Measurements from ENCODE around the gene CADM1. TPM values are rescaled to one million over a fixed set of nuclear protein-coding genes. Genes with fewer than 3 reads are reported as not detected.

Gene CADM1
- 10 to 100 TPM; 17.1 to 49.8 (median 30.7) TPM for total RNA-seq

DNA sequence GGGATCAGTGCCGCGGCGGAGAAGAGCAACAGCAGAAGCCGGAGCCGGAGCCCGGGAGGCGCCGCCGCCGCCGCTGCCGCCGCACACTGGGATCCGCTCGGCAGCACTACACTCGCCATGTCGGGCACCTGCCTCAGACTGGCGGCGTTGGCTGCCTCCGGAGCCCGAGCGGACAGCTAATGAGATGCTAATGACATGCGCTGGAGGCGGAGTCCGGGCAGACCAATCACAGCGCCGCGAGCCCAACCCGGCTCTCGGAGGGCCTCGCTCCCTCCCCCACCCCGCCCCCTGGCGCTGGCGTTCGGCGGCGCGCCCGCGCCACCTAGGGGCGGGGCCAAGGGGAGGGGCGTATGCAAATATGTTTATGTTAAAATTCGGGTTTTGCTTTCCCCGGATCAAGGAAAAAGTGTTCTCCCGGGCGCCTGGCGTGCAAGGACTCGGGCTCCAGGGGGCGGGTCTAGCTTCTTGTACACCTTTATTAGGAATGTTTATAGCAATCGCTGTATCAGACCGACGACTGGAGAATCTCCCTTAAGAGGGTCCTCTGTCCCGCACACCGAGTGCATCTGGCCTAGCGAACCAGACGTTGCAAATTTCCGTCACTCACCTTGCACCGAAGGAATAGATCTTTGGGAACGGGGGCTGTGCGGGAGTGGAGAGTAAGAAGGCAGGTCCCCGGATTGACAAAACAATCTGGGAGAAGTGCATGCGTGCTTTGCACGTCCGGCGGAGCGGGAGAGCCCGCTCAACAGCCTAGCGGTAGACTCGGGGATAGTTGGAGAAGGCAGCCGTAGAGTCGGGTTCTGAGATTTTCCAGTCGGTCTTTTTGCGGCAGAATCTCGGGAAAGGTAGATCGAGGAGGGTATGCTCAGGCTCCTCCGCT, at the start of gene CADM1:
CADM1 (minus strand) TSS at position 140 of the 883 bp plus-strand sequence.
- peak; percentile 73 to 79 for DNase-seq (ENCODE audit: low spot score in 2 of 2)
- H3K36me3 ChIP-seq = no peaks in the 10 kb centered on the region
- H3K9me3 ChIP-seq = no peaks in the 10 kb centered on the region
- peak within 1 kb of the TSS; percentile 76 to 89 (median 84) for H3K27ac ChIP-seq
- H3K27me3 ChIP-seq = peaks cover 0 to 23% of the 10 kb centered on the region in 2 donors
- 1 to 2% methylated on average over 33 to 60 of the region's 76 CpGs for WGBS, 2 donors
- peak within 1 kb of the TSS; percentile 50 to 62 (median 60) for H3K4me3 ChIP-seq
- peaks cover 0 to 46% (median 8%) of the 10 kb centered on the region in 4 donors for H3K4me1 ChIP-seq
- TF ChIP-seq EP300 (IDR thresholded peaks at IDR 0.05) (peak; percentile 25 to 98), POLR2A (IDR thresholded peaks at IDR 0.05) (peak; percentile 82 to 96)
- TF ChIP-seq, protein P1, sequence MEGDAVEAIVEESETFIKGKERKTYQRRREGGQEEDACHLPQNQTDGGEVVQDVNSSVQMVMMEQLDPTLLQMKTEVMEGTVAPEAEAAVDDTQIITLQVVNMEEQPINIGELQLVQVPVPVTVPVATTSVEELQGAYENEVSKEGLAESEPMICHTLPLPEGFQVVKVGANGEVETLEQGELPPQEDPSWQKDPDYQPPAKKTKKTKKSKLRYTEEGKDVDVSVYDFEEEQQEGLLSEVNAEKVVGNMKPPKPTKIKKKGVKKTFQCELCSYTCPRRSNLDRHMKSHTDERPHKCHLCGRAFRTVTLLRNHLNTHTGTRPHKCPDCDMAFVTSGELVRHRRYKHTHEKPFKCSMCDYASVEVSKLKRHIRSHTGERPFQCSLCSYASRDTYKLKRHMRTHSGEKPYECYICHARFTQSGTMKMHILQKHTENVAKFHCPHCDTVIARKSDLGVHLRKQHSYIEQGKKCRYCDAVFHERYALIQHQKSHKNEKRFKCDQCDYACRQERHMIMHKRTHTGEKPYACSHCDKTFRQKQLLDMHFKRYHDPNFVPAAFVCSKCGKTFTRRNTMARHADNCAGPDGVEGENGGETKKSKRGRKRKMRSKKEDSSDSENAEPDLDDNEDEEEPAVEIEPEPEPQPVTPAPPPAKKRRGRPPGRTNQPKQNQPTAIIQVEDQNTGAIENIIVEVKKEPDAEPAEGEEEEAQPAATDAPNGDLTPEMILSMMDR (IDR thresholded peaks at IDR 0.05) = peak; percentile 56 to 92 (median 65)

DNA sequence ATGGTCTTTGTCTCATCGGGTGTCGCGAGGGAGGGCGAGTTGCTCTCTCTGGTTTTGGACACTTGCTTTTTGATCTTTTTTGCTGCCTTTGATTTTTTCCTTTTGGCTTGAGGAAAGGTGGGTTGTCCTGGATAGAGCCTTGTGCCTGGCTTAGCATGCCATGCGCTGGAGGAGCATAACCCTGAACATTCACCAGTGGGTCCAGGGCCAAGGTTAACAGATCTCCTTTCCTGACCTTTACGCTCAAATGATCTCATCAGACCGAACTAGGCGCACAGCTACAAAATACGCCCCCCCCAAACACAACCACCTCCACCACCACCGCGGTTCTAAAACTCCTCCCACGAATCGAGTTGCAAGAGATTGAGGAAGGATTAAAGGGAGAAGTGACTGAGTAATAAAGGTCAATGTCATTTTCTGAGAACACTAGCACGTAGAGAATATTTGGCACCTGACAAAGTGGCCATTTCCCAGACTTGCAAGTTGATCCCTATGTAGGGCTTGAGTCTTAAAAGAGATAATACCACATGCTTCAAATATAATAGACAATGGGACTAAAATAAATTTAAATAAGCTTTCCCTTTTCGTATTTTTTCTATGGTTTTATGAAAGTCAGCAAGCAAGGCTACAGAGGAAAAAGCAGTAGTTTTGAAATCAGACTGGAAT, 48.7 kb upstream of the CADM1 start:
- Histone ChIP-seq H3K27ac (no peak overlapping the region), H3K4me3 (no peak overlapping the region), H3K4me1 (no peaks in the 10 kb centered on the region), H3K27me3 (no peaks in the 10 kb centered on the region), H3K36me3 (no peaks in the 10 kb centered on the region), H3K9me3 (no peaks in the 10 kb centered on the region)
- TF ChIP-seq EP300 (IDR thresholded peaks at IDR 0.05) = no peak
- TF ChIP-seq POLR2A (IDR thresholded peaks at IDR 0.05) = no peak
- TF ChIP-seq, protein P1 (IDR thresholded peaks at IDR 0.05) = no peak
- WGBS, 2 donors = 80 to 89% methylated on average over 15 of the region's 15 CpGs
- DNase-seq (ENCODE audit: low spot score in 2 of 2) = no peak

DNA sequence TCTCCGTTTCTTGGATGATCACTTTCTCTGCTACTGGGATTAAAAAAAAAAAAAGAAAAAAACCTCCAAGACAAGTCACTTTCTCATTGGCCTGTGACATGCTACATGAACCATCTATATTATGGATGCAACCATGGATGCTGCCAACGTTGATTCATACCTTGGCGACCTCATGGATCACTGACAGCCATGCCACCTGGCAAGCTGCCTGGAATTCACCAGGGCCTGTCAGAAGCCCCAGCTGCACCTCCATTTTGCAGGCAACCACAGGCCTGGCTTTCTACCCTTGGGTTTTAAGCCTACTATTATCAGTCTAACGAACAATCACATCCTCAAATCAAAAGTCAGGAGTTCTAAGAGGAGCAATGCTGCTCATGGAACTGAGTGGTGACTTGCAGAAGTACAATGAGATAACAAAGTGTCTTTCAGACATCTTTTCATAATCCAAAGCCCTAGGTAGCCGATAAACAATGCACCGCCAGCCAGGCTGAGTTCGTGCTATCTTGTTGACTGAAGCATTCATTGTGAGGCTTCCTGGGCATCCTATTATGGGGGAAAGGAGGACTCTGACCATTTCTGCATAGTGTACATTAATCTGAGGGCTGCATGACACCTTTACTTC, 48.0 kb upstream of the CADM1 start:
- no peaks in the 10 kb centered on the region for H3K36me3 ChIP-seq
- no peaks in the 10 kb centered on the region for H3K4me1 ChIP-seq
- H3K27ac ChIP-seq = no peak overlapping the region
- H3K4me3 ChIP-seq = no peak overlapping the region
- TF ChIP-seq, protein P1 (IDR thresholded peaks at IDR 0.05) = no peak
- TF ChIP-seq POLR2A (IDR thresholded peaks at IDR 0.05) (no peak), EP300 (IDR thresholded peaks at IDR 0.05) (no peak)
- WGBS, 2 donors = 87 to 90% methylated on average over 7 of the region's 7 CpGs
- no peak for DNase-seq (ENCODE audit: low spot score in 2 of 2)
- no peaks in the 10 kb centered on the region for H3K27me3 ChIP-seq
- no peaks in the 10 kb centered on the region for H3K9me3 ChIP-seq

DNA sequence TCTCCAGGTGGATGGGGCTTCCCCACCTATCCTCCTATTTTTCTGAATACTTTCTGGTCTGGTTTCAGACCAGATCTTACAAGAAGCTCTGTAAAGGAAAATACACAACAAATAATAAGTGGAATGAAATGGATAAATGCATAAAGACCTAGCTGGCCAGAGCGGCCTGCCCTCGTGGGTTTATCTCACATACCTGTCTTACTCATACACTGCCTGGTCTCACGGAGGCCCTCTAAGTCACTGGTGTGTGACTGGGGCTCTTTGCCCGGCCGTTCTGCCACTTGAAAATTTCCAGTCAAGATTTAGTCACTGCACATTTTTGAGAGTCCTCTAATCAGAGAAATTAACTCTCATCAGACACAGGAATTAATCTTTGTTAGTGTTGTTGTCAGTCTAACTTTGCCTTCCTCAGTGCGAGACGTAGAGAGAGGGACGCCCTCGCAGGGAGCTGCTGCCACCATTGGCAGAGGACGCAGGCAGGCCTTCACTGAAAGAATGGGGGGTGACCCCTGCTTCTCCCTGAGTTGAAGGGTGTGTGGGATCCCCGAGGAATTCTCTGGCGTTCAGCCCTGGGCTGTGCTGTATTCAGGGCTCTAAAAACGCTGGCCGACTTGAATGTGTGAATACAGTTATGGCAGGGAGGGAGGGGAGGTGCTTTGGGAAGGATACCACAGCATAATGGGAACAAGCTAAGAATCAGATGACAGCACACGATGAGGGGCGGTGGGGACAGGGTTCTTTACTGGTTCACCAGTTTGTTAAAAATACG, 46.3 kb upstream of the CADM1 start:
- 46 to 50% methylated on average over 17 of the region's 17 CpGs for WGBS, 2 donors
- TF ChIP-seq EP300 (IDR thresholded peaks at IDR 0.05) (no peak), POLR2A (IDR thresholded peaks at IDR 0.05) (no peak)
- TF ChIP-seq, protein P1 (IDR thresholded peaks at IDR 0.05) = no peak
- DNase-seq (ENCODE audit: low spot score in 2 of 2) = no peak
- no peaks in the 10 kb centered on the region for H3K36me3 ChIP-seq
- H3K4me3 ChIP-seq = no peak overlapping the region
- H3K9me3 ChIP-seq = no peaks in the 10 kb centered on the region
- H3K4me1 ChIP-seq = no peaks in the 10 kb centered on the region
- H3K27me3 ChIP-seq = no peaks in the 10 kb centered on the region
- H3K27ac ChIP-seq = peak overlapping the region in 1 of 4 donors; percentile 24
